Mammary epithelial cell (primary cell): ENCODE results near the gene OPTC.

Source experiments
- EZH2 ChIP-seq: IDR thresholded peaks from 2 replicates; pipeline ENCODE4 v1.6.1; 2012; ENCODE audit warnings: low read length, inconsistent platforms, borderline replicate concordance
- TF ChIP-seq, protein P1 (sequence below), 2 donors: IDR thresholded peaks in 1 of 2; conservative IDR thresholded peaks in 1 of 2; 2 replicates each; pipeline ENCODE4 v1.5.1; 2011 to 2012; ENCODE audit warnings: inconsistent platforms in 2 of 2, low read length in 2 of 2, mild to moderate bottlenecking in 2 of 2, control low read depth in 1 of 2, low read depth in 1 of 2; ENCODE audit not compliant: insufficient read depth in 1 of 2; ENCODE audit errors: extremely low read depth in 1 of 2

DNA sequence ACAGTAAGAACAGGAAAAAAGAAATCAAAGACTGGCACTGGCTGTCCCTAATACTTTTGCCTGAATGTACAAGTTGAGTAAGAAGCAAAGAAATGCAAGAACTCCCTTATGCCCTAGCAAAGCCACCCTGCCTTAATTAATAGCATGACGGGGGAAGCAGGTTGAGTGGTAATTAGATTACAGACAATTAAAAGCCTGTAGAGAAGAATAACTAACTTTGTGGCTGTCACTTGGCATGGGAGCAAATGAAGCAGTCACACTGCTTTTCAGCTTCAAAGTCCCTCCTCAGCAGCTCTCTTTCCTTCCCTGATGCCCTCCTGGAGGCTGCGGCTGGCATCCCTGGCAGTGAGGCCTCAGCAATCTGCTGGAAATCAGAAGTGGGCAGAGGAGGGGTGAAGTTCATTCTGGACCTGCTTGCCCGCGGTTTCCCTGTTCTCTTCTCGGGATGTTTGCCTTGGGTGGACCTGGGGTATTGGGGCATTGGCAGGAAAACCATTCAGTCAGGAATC is 3.4 kb downstream of the OPTC start:
- TF ChIP-seq, protein P1, sequence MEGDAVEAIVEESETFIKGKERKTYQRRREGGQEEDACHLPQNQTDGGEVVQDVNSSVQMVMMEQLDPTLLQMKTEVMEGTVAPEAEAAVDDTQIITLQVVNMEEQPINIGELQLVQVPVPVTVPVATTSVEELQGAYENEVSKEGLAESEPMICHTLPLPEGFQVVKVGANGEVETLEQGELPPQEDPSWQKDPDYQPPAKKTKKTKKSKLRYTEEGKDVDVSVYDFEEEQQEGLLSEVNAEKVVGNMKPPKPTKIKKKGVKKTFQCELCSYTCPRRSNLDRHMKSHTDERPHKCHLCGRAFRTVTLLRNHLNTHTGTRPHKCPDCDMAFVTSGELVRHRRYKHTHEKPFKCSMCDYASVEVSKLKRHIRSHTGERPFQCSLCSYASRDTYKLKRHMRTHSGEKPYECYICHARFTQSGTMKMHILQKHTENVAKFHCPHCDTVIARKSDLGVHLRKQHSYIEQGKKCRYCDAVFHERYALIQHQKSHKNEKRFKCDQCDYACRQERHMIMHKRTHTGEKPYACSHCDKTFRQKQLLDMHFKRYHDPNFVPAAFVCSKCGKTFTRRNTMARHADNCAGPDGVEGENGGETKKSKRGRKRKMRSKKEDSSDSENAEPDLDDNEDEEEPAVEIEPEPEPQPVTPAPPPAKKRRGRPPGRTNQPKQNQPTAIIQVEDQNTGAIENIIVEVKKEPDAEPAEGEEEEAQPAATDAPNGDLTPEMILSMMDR (conservative IDR thresholded peaks at IDR 0.05 in 1 of 2, IDR thresholded peaks at IDR 0.05 in 1 of 2; ENCODE audit: extremely low read depth in 1 of 2, insufficient read depth in 1 of 2, low read depth in 1 of 2, low read length in 2 of 2): no peak
- TF ChIP-seq EZH2: no peak
